BLaER1 (cell line): ENCODE results near the gene ABHD17C.
A peak's percentile ranks its signal among the peaks of the same experiment; 100 is the strongest.

ENCODE experiments used
- H3K27ac ChIP-seq: shearing (Covaris generic); formaldehyde crosslinking; 2 replicates; pipeline ENCODE4 v1.8.1; 2022
- H3K27me3 ChIP-seq: shearing (Covaris generic); formaldehyde crosslinking; 2 replicates; pipeline ENCODE4 v1.8.1; 2022
- H3K36me3 ChIP-seq: shearing (Covaris generic); formaldehyde crosslinking; 2 replicates; pipeline ENCODE4 v1.8.1; 2022
- H3K4me1 ChIP-seq: shearing (Covaris generic); formaldehyde crosslinking; 2 replicates; pipeline ENCODE4 v1.8.1; 2022
- H3K4me2 ChIP-seq: shearing (Covaris generic); formaldehyde crosslinking; 2 replicates; pipeline ENCODE4 v1.8.1; 2022
- H3K4me3 ChIP-seq: shearing (Covaris generic); formaldehyde crosslinking; 2 replicates; pipeline ENCODE4 v1.8.1; 2022
- H3K9ac ChIP-seq: shearing (Covaris generic); formaldehyde crosslinking; 2 replicates; pipeline ENCODE4 v1.8.1; 2022
- H3K9me3 ChIP-seq: shearing (Covaris generic); formaldehyde crosslinking; 2 replicates; pipeline ENCODE4 v1.8.1; 2022
- H4K20me1 ChIP-seq: shearing (Covaris generic); formaldehyde crosslinking; 2 replicates; pipeline ENCODE4 v1.8.1; 2022
- Cebpa-rat ChIP-seq: shearing (Covaris generic); IDR thresholded peaks from 2 replicates; pipeline ENCODE4 v1.8.1; 2022

Gene ABHD17C

DNA sequence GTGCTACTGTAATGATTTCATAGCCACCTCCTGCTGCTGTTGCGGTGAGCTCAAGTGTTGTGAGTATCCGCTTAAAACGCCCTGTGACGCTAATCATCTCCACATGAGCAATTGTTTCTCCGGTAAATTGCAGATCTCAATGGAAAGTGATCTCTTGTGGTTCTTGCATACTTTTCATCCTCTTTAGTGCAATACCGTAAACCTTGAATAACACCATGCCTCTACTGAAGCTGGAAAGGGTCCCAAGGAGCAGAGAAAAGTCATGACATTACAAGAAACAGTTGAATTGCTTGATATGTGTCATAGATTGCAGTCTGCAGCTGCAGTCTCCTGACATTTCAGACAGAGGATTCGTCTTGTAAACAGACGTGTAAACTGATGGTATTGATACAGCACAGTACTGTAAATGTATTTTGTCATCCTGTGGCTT lies 78.0 kb downstream of the ABHD17C start:
- Histone ChIP-seq H3K36me3 (no peaks in the 10 kb centered on the region), H3K9ac (no peak overlapping the region), H4K20me1 (no peaks in the 10 kb centered on the region; the same call in 1 of the 2 replicates), H3K27me3 (peaks cover 16% of the 10 kb centered on the region), H3K4me1 (no peaks in the 10 kb centered on the region), H3K27ac (no peak overlapping the region), H3K9me3 (no peaks in the 10 kb centered on the region), H3K4me2 (no peak overlapping the region), H3K4me3 (no peak overlapping the region)
- no peak for TF ChIP-seq Cebpa-rat

DNA sequence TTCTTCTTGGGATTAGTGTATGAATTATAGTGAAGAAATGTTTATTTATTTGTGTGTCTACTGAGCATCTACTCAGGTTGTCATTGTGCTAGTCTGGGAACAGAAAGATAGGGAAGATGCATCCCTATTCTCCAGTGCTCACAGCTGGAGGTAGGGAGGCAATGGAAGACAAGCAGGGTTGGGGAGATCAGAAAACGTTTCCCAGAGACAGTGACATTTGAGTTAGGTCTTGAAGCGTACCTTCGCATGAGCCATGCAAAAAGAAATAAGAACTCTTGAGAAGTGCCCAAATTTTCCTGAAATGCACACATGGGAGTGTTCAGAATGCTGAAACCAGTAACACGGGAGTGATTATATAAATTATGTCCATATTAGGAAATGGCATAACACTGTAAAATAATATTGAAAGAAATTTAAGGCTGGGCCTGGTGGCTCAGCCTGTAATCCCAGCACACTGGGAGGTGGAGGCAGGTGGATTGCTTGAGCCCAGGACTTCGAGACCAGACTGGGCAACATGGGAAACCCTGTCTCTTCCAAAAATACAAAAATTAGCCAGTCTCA lies 78.8 kb downstream of the ABHD17C start:
- TF ChIP-seq Cebpa-rat, result no peak
- Histone ChIP-seq H3K9me3 (0 out of 2 replicates have a peak, but pooled peaks cover 1% of the 10 kb centered on the region), H3K9ac (no peak overlapping the region), H3K27ac (no peak overlapping the region), H3K36me3 (no peaks in the 10 kb centered on the region), H3K4me3 (no peak overlapping the region), H3K4me1 (no peaks in the 10 kb centered on the region), H3K27me3 (peaks cover 23% of the 10 kb centered on the region), H4K20me1 (peaks cover 4% of the 10 kb centered on the region; the same call in 1 of the 2 replicates), H3K4me2 (no peak overlapping the region)

DNA sequence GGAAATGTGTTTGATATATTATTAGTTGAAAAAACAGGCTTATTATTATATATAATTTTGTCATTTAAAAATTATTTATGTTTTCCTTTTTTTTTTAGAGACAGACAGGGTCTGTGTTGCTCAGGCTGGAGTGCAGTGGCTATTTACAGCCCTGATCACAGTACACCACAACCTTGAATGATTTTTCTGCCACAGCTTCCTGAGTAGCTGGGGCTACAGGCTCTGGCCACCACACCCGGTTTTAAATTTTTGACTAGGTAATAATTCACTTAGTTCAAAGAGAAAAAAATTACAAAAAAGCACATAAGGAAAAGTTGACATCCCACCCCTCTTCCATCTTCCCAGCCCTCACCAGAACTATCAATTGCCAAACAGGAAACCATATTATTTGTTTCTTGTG lies 79.4 kb downstream of the ABHD17C start:
- H4K20me1 ChIP-seq, result peaks cover 10% of the 10 kb centered on the region; the same call in 1 of the 2 replicates
- no peak overlapping the region for H3K9ac ChIP-seq
- no peak overlapping the region for H3K27ac ChIP-seq
- 0 out of 2 replicates have a peak, but pooled peaks cover 2% of the 10 kb centered on the region for H3K4me1 ChIP-seq
- no peaks in the 10 kb centered on the region for H3K36me3 ChIP-seq
- H3K9me3 ChIP-seq, result peaks cover 8% of the 10 kb centered on the region; the same call in 1 of the 2 replicates
- H3K4me3 ChIP-seq, result no peak overlapping the region
- H3K27me3 ChIP-seq, result peaks cover 29% of the 10 kb centered on the region
- TF ChIP-seq Cebpa-rat, result no peak
- no peak overlapping the region for H3K4me2 ChIP-seq

DNA sequence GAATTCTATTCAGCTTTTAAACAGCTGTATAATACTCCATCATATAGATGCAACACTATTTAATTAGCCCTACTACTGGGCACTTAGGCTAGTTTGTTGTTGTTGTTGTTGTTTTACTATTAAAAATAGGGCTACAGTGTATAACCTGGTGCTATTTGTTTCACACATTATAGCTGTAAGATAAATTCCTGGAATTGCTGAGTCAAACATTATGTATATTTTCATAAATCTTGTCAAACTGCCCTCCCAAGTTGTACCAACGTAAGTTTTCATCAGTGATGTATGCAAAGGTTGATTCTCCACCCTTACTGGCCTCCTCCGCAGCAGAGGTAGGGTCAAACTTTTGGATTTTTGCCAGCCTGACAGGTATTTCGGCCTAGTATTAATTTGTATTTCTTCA lies 80.2 kb downstream of the ABHD17C start:
- Histone ChIP-seq H3K9ac (no peak overlapping the region), H3K36me3 (no peaks in the 10 kb centered on the region), H3K4me1 (peaks cover 11% of the 10 kb centered on the region; the same call in 1 of the 2 replicates), H3K27me3 (peaks cover 38% of the 10 kb centered on the region), H3K4me3 (no peak overlapping the region), H3K4me2 (no peak overlapping the region), H3K27ac (no peak overlapping the region), H3K9me3 (peaks cover 11% of the 10 kb centered on the region; the same call in 1 of the 2 replicates), H4K20me1 (peaks cover 19% of the 10 kb centered on the region; the same call in 1 of the 2 replicates)
- TF ChIP-seq Cebpa-rat, result no peak

DNA sequence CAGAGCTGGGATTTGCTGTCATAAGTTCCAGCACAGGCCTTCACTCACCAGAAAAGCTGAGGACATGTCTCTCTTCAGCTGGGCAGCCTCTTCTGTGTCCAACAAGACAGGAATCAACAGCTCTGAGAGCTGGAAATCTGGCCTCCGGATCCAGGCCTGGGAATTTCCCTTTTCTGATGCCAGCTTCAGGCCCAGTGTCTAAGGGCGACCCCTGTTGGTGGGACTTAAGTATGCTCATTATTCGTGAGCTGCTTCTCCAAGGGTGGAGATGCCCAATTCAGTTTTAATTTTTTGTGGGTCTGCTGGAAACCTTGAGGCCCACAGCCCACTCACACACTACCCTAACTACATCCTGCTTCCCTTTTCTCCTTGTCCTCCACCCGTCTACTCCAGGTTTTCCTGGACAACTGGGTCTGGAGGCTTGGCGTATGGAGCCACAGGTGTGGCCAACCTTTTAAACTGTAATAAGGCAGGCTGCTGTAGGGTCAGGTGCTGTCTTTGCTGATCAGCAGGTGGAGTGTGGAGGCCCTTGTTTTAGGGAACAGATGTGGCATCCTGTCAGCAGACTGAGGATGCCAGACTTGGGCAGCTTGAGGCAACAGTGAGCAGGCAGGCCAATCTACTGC lies 81.4 kb downstream of the ABHD17C start:
- peaks cover 17% of the 10 kb centered on the region; the same call in 1 of the 2 replicates for H3K4me1 ChIP-seq
- H3K9me3 ChIP-seq, result peaks cover 11% of the 10 kb centered on the region; the same call in 1 of the 2 replicates
- peaks cover 50% of the 10 kb centered on the region for H3K27me3 ChIP-seq
- H3K27ac ChIP-seq, result no peak overlapping the region
- H3K4me3 ChIP-seq, result no peak overlapping the region
- H3K9ac ChIP-seq, result no peak overlapping the region
- TF ChIP-seq Cebpa-rat, result no peak
- no peak overlapping the region; the same call in 1 of the 2 replicates for H3K4me2 ChIP-seq
- H4K20me1 ChIP-seq, result peaks cover 20% of the 10 kb centered on the region; the same call in 1 of the 2 replicates
- no peaks in the 10 kb centered on the region for H3K36me3 ChIP-seq

DNA sequence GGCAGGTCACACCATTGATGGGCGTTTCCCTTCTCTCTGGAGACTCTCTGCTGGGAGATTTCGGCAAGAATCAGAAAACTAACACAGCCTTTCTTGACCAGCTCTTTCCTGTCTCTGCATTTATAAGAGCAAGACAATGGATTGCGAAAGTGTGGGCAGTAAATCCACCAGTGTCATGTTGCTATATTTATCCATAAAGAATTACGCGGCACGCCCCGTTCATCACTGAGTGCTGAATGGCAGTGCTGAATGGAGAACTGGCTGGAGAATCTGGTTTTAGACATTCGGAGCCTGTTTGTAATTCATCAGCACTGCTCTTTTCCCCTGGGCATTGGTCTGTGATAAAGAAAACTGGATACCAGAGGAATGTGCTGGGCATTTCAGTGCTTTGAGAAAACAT lies 82.0 kb downstream of the ABHD17C start:
- Histone ChIP-seq H3K9ac (no peak overlapping the region), H3K36me3 (no peaks in the 10 kb centered on the region), H3K4me3 (no peak overlapping the region), H3K4me1 (peaks cover 17% of the 10 kb centered on the region; the same call in 1 of the 2 replicates), H4K20me1 (peaks cover 20% of the 10 kb centered on the region; the same call in 1 of the 2 replicates), H3K9me3 (peaks cover 11% of the 10 kb centered on the region; the same call in 1 of the 2 replicates), H3K4me2 (no peak overlapping the region; the same call in 1 of the 2 replicates), H3K27me3 (peaks cover 56% of the 10 kb centered on the region), H3K27ac (no peak overlapping the region)
- TF ChIP-seq Cebpa-rat, result no peak

DNA sequence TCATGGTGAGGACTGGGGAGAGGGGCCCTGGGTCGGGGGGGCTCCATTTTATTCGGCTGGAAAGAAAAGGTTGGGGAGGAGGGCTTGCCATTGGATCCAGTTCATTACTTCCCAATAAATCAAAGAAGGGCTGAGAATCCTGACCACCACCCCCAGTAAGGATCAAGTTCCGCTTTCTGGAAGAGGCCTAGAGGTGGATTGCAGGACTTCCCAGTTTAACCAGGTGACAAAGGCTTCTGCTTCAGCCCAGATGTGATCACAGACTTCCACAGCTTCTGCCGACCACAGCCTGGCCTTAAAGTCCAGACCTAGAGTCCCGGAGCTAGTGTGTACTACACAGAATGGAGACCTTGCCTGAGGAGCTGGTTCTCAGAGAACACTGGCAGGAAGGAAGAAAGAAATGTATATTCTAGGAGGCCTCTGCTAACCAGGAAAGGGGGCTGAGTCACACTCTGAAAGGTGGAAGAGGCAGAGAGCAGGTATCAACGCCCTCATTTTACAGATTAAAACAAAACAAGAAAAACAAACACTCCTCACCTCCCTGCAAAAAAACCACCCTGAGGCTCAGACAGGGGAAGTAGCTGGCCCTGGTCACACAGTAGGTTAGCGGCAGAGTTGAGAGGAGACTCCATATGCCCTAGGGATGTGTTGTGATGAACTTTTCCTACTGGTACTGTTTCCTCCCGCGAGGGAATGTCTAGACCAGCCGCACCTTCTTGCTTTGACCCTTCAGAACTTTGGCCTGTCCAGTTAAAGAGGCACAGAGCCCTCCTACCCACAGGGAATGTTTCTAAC lies 82.9 kb downstream of the ABHD17C start:
- Histone ChIP-seq H3K27ac (no peak overlapping the region), H3K4me2 (no peak overlapping the region), H3K36me3 (no peaks in the 10 kb centered on the region), H3K4me3 (no peak overlapping the region), H3K9me3 (peaks cover 11% of the 10 kb centered on the region; the same call in 1 of the 2 replicates), H4K20me1 (peaks cover 20% of the 10 kb centered on the region; the same call in 1 of the 2 replicates), H3K9ac (no peak overlapping the region), H3K27me3 (peaks cover 64% of the 10 kb centered on the region), H3K4me1 (peaks cover 17% of the 10 kb centered on the region; the same call in 1 of the 2 replicates)
- no peak for TF ChIP-seq Cebpa-rat

DNA sequence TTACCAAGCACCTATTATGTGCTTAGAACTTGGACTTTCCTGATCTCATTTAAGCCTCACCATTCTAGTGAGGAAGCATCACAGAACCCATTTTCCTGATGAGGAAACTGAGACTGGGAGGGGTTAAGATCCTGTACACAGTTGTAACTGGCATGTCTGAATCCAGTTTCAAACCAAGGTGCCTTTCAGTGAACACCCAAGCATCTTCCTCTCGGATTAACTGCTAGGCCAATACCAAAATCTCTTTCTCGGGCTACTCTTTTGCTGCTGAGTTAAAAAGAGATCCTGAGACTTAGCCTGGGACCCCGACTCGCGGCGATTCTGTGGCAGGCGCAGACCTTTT lies 83.5 kb downstream of the ABHD17C start:
- H3K9ac ChIP-seq, result no peak overlapping the region
- H3K27me3 ChIP-seq, result peaks cover 65% of the 10 kb centered on the region
- TF ChIP-seq Cebpa-rat, result no peak
- H4K20me1 ChIP-seq, result peaks cover 20% of the 10 kb centered on the region; the same call in 1 of the 2 replicates
- H3K4me3 ChIP-seq, result no peak overlapping the region
- peaks cover 11% of the 10 kb centered on the region; the same call in 1 of the 2 replicates for H3K9me3 ChIP-seq
- H3K36me3 ChIP-seq, result no peaks in the 10 kb centered on the region
- no peak overlapping the region for H3K27ac ChIP-seq
- no peak overlapping the region for H3K4me2 ChIP-seq
- peaks cover 17% of the 10 kb centered on the region; the same call in 1 of the 2 replicates for H3K4me1 ChIP-seq

DNA sequence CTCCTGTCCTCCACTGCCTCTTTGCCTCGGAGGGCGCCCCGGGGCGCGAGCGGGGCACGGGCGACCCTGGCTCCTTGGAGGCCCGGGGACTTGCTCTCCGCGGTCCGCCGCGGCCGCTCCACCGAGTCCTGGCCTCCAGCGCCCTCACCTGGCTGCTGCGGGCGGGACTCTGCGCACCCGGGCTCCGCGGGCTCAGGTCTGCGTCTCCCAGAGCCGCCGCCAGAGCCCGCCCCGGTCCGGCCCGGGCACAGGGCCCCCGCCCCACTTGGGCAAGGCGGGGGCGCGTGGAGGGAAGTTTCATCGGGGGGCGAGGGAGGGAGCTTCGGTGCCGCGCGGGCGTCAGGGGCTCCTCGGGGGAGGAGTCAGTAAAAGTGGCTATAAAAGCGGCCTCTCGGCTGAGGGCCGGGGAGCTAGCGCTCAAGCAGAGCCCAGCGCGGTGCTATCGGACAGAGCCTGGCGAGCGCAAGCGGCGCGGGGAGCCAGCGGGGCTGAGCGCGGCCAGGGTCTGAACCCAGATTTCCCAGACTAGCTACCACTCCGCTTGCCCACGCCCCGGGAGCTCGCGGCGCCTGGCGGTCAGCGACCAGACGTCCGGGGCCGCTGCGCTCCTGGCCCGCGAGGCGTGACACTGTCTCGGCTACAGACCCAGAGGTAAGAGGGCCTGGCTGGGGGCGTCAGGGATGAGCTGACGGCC lies 84.0 kb downstream of the ABHD17C start, which contains the start of gene CEMIP:
Gene CEMIP (plus strand): TSS at position 407 of the 694 bp plus-strand sequence. CDS start 94,510 bp downstream, outside the sequence.
- no peak for TF ChIP-seq Cebpa-rat
- Histone ChIP-seq H3K9ac (no peak within 1 kb of the TSS), H3K4me2 (peak within 1 kb of the TSS; percentile 74), H3K36me3 (no peaks in the 10 kb centered on the region), H3K27ac (no peak within 1 kb of the TSS), H3K27me3 (peaks cover 65% of the 10 kb centered on the region), H3K4me3 (peak within 1 kb of the TSS; percentile 52), H4K20me1 (peaks cover 20% of the 10 kb centered on the region; the same call in 1 of the 2 replicates), H3K9me3 (peaks cover 11% of the 10 kb centered on the region; the same call in 1 of the 2 replicates), H3K4me1 (peaks cover 17% of the 10 kb centered on the region; the same call in 1 of the 2 replicates)
